Raji (cell line): ENCODE data around the gene PRKAR1B.

Experiments
- POLR2A ChIP-seq: IDR thresholded peaks from 2 replicates; pipeline ENCODE4 v1.6.1; 2011; ENCODE audit warnings: low read depth, low read length, control low read depth; ENCODE audit not compliant: insufficient read depth

PRKAR1B gene

DNA sequence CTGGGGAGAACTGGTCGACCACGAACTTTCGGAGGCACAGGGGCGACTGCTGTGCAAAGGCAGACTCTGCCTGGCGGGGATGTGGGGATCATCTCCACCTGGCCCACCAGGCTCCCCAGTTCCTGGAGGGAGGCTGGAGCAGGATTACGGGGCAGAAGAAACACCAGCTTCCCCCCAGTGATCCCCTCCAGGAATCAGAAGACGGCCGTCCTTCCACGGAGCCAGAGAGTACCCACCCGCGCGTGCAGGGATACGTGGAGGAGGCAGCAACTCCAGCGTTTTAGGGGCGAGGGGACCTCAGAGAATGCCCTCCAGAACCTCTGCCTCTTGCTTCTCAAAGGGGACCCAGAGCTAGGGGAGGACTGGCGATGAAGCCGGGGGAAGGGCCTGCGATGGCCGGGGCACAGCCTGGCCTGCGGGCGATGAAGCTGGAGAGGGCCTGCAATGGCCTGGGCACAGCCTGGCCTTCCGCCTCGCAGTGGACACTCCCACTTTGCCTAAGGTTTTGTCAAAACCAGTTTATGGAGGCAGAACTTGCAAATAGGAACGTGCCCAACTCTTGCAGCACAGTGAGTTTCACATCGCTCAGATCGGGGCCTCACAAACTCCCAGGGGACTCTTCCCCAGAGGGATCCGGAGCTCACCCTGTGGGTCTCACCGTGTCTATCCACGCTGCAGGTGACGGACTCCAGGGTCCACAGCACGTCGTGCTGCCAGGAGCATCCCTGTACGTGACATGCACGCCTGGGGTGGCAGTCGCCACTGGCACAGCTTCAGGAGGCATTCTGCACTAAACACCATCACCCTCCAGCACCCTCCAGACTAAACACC is 129.5 kb downstream of the PRKAR1B start:
- no peak for TF ChIP-seq POLR2A

DNA sequence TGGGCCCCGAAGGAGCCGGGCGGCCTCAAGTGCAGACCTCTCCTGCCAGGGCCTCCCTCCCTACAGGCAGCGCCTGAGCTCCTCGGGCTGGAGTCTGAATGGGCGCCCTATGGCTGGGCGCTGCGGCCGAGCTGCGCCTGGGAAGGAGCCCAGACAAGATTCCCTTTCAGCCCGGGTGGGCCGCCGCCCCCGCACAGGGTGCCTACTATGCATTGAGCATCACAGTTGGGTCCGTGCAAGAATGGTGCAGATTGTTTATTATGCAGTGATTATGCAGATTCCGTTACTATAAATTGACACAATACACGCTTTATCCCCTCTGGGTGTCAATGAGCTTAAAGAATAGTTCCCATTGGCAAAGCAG is 130.3 kb downstream of the PRKAR1B start:
- TF ChIP-seq POLR2A: no peak

- no peak for TF ChIP-seq POLR2A
Measured at GRCh38 chr7:596071-596818, 130.8 kb downstream of the PRKAR1B start.

- TF ChIP-seq POLR2A: no peak
Measured at GRCh38 chr7:595621-596010, 131.5 kb downstream of the PRKAR1B start.

DNA sequence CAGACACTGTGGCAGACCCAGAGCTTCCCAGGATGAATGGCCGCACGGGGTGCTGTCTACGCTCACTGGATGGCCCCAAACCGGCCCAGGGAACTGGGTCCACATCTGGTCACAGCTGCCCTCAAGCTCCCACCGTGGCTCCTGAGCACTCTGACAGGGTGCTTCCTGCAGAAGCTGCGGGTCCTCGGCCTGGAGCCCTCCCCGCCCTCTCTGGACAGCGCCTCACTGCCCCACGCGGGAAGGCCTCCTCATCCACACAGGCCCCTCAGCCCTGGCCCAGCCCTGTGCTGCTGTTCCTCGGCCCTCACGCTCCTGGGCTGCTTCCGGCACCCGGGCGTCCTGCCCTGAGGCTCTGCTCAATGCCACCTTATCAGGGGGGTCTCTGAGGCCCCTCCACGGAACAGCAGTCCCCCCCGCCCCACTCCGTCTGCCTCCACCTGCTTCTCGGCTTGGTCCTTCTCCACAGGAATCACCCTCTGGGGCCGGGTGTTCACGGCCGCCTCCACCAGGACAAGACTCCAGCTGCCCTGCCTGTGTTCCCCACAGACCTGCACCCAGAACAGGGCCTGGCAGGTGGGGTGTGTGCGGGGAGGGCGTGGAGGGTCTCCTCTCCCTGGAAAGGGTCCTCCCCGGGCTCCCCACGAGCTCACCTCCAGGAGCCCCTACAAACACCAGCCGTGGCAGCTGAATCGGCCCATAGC is 132.0 kb downstream of the PRKAR1B start:
- no peak for TF ChIP-seq POLR2A

GRCh38 chr7:594212-594913 is 132.7 kb downstream of the PRKAR1B start:
- no peak for TF ChIP-seq POLR2A

DNA sequence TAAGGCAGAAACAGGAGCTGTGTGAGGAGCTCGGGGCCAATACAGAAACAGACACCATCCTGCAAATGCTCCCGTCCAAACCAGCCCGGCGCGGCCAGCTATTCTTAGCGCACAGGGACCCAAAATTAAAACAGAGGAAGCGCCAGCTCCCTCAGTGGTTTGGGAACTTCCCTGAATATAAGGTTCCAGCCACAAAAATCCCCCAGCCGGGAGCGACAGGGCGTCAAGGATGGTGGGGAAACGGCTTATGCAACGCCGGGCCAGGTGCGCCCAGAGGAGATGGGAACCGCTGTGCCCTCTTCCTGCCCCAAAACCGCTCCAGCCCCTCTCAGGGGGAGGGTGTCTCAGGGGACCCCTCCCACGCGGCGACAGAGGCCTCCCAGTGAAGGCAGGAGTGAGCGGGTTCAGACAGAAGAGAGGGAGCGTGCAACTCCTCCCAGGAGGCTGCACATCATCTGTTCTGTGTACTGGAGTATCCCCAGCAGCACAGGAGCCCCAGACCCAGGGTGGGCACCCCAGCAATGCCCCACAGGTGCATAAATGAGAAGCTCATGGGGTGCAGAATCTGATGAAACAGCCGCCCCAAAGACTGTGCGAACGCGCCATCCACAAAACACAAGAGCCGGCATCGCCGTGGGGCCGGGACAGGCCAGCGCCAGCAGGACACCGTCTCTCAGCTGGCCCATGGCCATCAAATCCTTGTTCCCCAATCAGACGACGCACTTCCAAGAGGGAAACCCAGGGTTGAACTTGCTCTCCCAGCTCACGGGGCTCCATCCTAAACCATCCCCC is 133.6 kb downstream of the PRKAR1B start:
- no peak for TF ChIP-seq POLR2A

DNA sequence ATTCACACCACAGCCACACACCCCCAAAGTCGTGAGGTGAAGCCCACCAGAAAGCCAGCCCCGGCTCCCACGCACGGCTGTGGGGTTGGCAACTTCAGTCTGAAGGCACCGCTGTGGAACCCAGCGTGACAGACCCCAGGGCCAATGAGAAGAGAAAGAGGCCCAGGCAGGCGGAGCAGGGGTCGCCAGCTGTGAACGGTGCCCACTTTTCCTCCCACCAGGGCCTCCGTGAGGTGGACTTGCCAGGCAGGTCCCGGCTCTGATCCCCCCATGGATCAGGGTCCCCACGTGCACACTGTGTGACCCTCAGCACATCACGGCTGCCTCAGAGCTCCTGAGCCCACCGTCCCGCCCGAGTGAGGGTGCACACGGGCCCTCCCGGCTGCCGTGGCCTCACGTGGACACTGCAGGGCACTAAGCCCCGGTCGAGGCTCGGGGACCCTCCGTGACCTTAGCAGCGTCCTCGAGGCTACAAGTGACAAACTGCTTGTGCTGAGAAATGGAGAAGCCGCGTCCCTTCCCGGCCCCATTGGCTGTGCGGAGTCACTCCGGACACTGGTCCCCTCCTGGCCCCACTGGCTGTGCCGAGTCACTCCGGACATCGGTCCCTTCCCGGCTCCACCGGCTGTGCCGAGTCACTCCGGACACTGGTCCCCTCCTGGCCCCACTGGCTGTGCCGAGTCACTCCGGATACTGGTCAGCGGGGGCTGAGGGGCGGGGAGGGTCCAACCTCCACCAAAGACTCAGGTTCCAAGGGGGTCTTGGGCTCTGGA is 135.0 kb downstream of the PRKAR1B start:
- no peak for TF ChIP-seq POLR2A

- TF ChIP-seq POLR2A: no peak
Measured at GRCh38 chr7:590731-591551, 136.1 kb downstream of the PRKAR1B start.

GRCh38 chr7:589781-590575 is 137.1 kb downstream of the PRKAR1B start:
- TF ChIP-seq POLR2A: no peak

DNA sequence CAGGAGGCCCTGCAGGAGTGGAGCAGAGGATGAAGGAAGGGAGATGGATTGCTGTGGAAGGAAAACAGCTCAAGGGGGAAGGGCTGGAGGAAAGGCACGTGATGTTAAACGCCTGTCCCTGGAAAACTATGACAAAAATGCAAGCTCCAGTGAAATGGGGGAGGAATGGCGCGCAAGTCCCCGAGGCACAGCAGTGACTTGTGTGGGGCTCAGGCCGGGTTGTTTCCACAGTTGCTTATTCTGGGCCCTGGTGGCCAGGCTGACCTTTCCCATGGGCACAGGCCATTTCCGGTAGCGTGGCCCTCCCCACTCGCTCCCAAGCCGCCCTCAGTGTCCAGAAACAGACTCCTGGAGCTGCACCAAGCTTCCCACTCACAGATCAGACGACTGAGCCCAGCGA is 139.3 kb downstream of the PRKAR1B start:
- TF ChIP-seq POLR2A: no peak

DNA sequence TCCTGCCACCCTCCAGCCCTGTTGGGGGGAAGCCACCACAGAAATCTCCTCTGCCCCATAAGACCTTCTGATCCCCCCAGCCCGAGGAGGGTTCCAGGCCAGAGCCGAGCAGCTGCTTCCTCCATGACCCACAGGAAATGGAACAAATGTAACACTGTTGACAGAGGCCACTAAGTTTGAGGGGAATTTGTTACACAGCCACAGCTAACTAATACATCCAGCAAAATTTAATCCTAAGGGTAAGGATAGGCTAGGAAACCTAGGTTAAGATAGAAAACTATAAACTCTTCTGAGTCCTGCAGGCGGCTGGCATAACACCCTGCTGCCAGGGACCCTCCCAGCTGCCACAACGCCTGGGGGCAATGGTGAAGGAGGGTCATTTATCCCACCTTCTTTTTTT is 140.6 kb downstream of the PRKAR1B start:
- TF ChIP-seq POLR2A: no peak

- TF ChIP-seq POLR2A: no peak
Measured at GRCh38 chr7:585873-586272, 141.2 kb downstream of the PRKAR1B start.
